Esophagus muscularis mucosa (tissue), 4 donors: ENCODE measurements around the gene PSMD14. TPM values are rescaled to one million over a fixed set of nuclear protein-coding genes. Genes with fewer than 3 reads are reported as not detected.
"Not testable (repeated sequence)": the region's sequence is repeated elsewhere in the genome, so short reads cannot be mapped to it uniquely, and the experiment has no call there.

ENCODE experiments used
- DNase-seq: peaks from one replicate; pipeline ENCODE4 v3.0.0-alpha.2; 2017; ENCODE audit errors: extremely low spot score
- H3K27ac ChIP-seq, 4 donors: fragments of 200-600 bp; sonication (generic); replicated peaks in 1 of 4; 1 replicate in 3 of 4; 2 replicates in 1 of 4; pipeline ENCODE4 v1.5.1; 2016 to 2019; ENCODE audit warnings: mild to moderate bottlenecking in 1 of 4
- H3K27me3 ChIP-seq, 4 donors: fragments of 200-600 bp; sonication (generic); one replicate each; pipeline versions ENCODE4 v1.5.1 to v1.6.0; 2016 to 2019
- H3K36me3 ChIP-seq, 4 donors: fragments of 200-600 bp; sonication (generic); one replicate each; pipeline ENCODE4 v1.5.1; 2016 to 2019
- H3K4me1 ChIP-seq, 4 donors: fragments of 200-600 bp; sonication (generic); one replicate each; pipeline ENCODE4 v1.5.1; 2016 to 2019
- H3K4me3 ChIP-seq, 4 donors: fragments of 200-600 bp; sonication (generic); 1 replicate in 2 of 4; 2 replicates in 2 of 4; pipeline ENCODE4 v1.5.1; 2016 to 2019; ENCODE audit warnings: mild to moderate bottlenecking in 4 of 4, moderate library complexity in 1 of 4
- H3K9me3 ChIP-seq, 4 donors: fragments of 200-600 bp; sonication (generic); 1 replicate in 3 of 4; 2 replicates in 1 of 4; pipeline ENCODE4 v1.5.1; 2016 to 2019
- CTCF ChIP-seq, 3 experiments: fragments of 200-600 bp in 2 of 3; fragments of 450-650 bp in 1 of 3; sonication (generic) in 2 of 3; IDR thresholded peaks; one replicate each; pipeline ENCODE4 v1.5.1; 2017 to 2019; ENCODE audit warnings: antibody characterized with exemption in 3 of 3, mild to moderate bottlenecking in 2 of 3, moderate library complexity in 1 of 3
- EP300 ChIP-seq: sonication (generic); formaldehyde crosslinking; IDR thresholded peaks from one replicate; pipeline ENCODE4 v1.6.1; 2017; ENCODE audit warnings: antibody characterized with exemption
- POLR2A ChIP-seq: fragments of 450-650 bp; IDR thresholded peaks from one replicate; pipeline ENCODE4 v1.6.1; 2017; ENCODE audit warnings: antibody characterized with exemption, moderate library complexity, mild to moderate bottlenecking, low read depth
- POLR2AphosphoS5 ChIP-seq, 2 donors: sonication (generic); formaldehyde crosslinking; IDR thresholded peaks; one replicate each; pipeline ENCODE4 v1.6.1; 2017; ENCODE audit warnings: antibody characterized with exemption in 2 of 2
- WGBS: methylation state at CpG from one replicate; pipeline ENCODE4 v1.1.5; 2018; 5-methylcytosine and 5-hydroxymethylcytosine counted together
- intact Hi-C: fragments of 100-400 bp; cut with DNase I; formaldehyde crosslinking; loops from one replicate; pipeline ENCODE4 v1.15.1; 2023
- total RNA-seq, 4 donors: library from RNA; depleted of rRNA; stranded (reverse); fragments of >200 nt; gene quantifications; one replicate each; pipeline versions ENCODE4 v1.1.0 to v1.2.1, GENCODE V29; 2016

The PSMD14 gene
- total RNA-seq, result 10 to 100 TPM; 26.1 to 46.2 (median 35.7) TPM

GRCh38 chr2:161308178-161308955 is at the start of gene PSMD14:
TSS of gene PSMD14 (plus strand) at chr2:161308425. CDS start at chr2:161318826, 10,401 bp downstream.
- WGBS, result 1% methylated on average over 32 of the region's 60 CpGs
- Histone ChIP-seq H3K27me3 (no peaks in the 10 kb centered on the region), H3K4me3 (peak within 1 kb of the TSS; percentile 71 to 90 (median 76)), H3K36me3 (no peaks in the 10 kb centered on the region), H3K9me3 (peaks cover 0 to 5% (median 0%) of the 10 kb centered on the region in 4 donors), H3K4me1 (peaks cover 15 to 23% (median 21%) of the 10 kb centered on the region in 4 donors), H3K27ac (peak within 1 kb of the TSS; percentile 79 to 87 (median 84))
- DNase-seq, result peak; percentile 97
- intact Hi-C loops, result no loop called here
- TF ChIP-seq EP300 (no peak), POLR2A (no peak), POLR2AphosphoS5 (IDR thresholded peaks at IDR 0.05) (peak; percentile 88), CTCF (IDR thresholded peaks at IDR 0.05) (no peak)

GRCh38 chr2:161265874-161266273 is 42.4 kb upstream of the PSMD14 start:
- DNase-seq, result no peak
- Histone ChIP-seq H3K36me3 (no peaks in the 10 kb centered on the region), H3K27me3 (no peaks in the 10 kb centered on the region), H3K9me3 (no peaks in the 10 kb centered on the region), H3K4me3 (no peak overlapping the region), H3K27ac (no peak overlapping the region), H3K4me1 (no peaks in the 10 kb centered on the region)
- intact Hi-C loops, result no loop called here
- TF ChIP-seq POLR2A, result no peak
- TF ChIP-seq CTCF (IDR thresholded peaks at IDR 0.05), result no peak
- TF ChIP-seq EP300, result no peak
- no peak for TF ChIP-seq POLR2AphosphoS5 (IDR thresholded peaks at IDR 0.05)
- 94% methylated on average over 11 of the region's 11 CpGs for WGBS

GRCh38 chr2:161269111-161269510 is 39.1 kb upstream of the PSMD14 start:
- Histone ChIP-seq H3K4me1 (no peaks in the 10 kb centered on the region), H3K4me3 (no peak overlapping the region), H3K27me3 (no peaks in the 10 kb centered on the region), H3K9me3 (no peaks in the 10 kb centered on the region), H3K36me3 (no peaks in the 10 kb centered on the region), H3K27ac (no peak overlapping the region)
- 87% methylated on average over 3 of the region's 3 CpGs for WGBS
- intact Hi-C loops, result no loop called here
- TF ChIP-seq POLR2AphosphoS5 (IDR thresholded peaks at IDR 0.05) (no peak), POLR2A (no peak), EP300 (no peak), CTCF (IDR thresholded peaks at IDR 0.05) (no peak)
- DNase-seq, result no peak

- intact Hi-C loops, result no loop called here
- Histone ChIP-seq H3K4me1 (no peaks in the 10 kb centered on the region), H3K27ac (no peak overlapping the region), H3K4me3 (no peak overlapping the region), H3K9me3 (no peaks in the 10 kb centered on the region), H3K27me3 (no peaks in the 10 kb centered on the region), H3K36me3 (no peaks in the 10 kb centered on the region)
- no peak for DNase-seq
- WGBS, result 46% methylated on average over 5 of the region's 5 CpGs
- TF ChIP-seq POLR2A (no peak), CTCF (IDR thresholded peaks at IDR 0.05) (peak; percentile 53 to 72 (median 66))
Measured at GRCh38 chr2:161273038-161273760, 35.0 kb upstream of the PSMD14 start.

- WGBS, result 67% methylated on average over 11 of the region's 11 CpGs
- H3K36me3 ChIP-seq, H3K4me3 ChIP-seq, H3K4me1 ChIP-seq, H3K27ac ChIP-seq, H3K9me3 ChIP-seq, intact Hi-C loops, H3K27me3 ChIP-seq: not testable (repeated sequence)
- peak; percentile 95 for DNase-seq
Measured at GRCh38 chr2:161278564-161279229, 29.5 kb upstream of the PSMD14 start.

GRCh38 chr2:161279230-161279815 is 28.9 kb upstream of the PSMD14 start:
- H3K4me1 ChIP-seq, H3K27ac ChIP-seq, H3K36me3 ChIP-seq, H3K27me3 ChIP-seq, H3K4me3 ChIP-seq, DNase-seq, H3K9me3 ChIP-seq, intact Hi-C loops: not testable (repeated sequence)
- 69% methylated on average over 5 of the region's 5 CpGs for WGBS

GRCh38 chr2:161280906-161281323 is 27.3 kb upstream of the PSMD14 start:
- intact Hi-C loops, H3K27me3 ChIP-seq, H3K4me1 ChIP-seq, H3K27ac ChIP-seq, H3K4me3 ChIP-seq, H3K36me3 ChIP-seq, H3K9me3 ChIP-seq: not testable (repeated sequence)
- peak; percentile 93 for DNase-seq
- 80% methylated on average over 18 of the region's 18 CpGs for WGBS
